Measurements from ENCODE around the gene FKRP.

FKRP gene

GRCh38 chr19:46720503-46721239, 25.2 kb upstream of the FKRP start:
- peaks cover 59% of the 10 kb centered on the region for H3K36me3 ChIP-seq (ENCODE audit: insufficient read depth, low read length)
- H3K4me1 ChIP-seq (ENCODE audit: insufficient read depth, low read length) = peaks cover 7% of the 10 kb centered on the region
- H3K27me3 ChIP-seq (ENCODE audit: control insufficient read depth in 1 of 2, insufficient read depth in 2 of 2, low read length in 2 of 2) = no peaks in the 10 kb centered on the region
- H3K9ac ChIP-seq (ENCODE audit: low read length) = no peak overlapping the region
- no peak overlapping the region for H3K27ac ChIP-seq (ENCODE audit: low read depth, low read length)
- no peak overlapping the region for H3K4me3 ChIP-seq (ENCODE audit: low read depth in 1 of 2, low read length in 2 of 2)
- no peaks in the 10 kb centered on the region for H3K9me3 ChIP-seq (ENCODE audit: low read length)

GRCh38 chr19:46721269-46722003, 24.4 kb upstream of the FKRP start:
- Histone ChIP-seq H3K4me1 (ENCODE audit: insufficient read depth, low read length) (peaks cover 5% of the 10 kb centered on the region), H3K9ac (ENCODE audit: low read length) (no peak overlapping the region), H3K27ac (ENCODE audit: low read depth, low read length) (no peak overlapping the region)

GRCh38 chr19:46722004-46722380, 23.9 kb upstream of the FKRP start:
- H3K4me1 ChIP-seq (ENCODE audit: insufficient read depth, low read length) = peaks cover 5% of the 10 kb centered on the region
- H3K4me3 ChIP-seq (ENCODE audit: low read depth in 1 of 2, low read length in 2 of 2) = no peak overlapping the region
- no peaks in the 10 kb centered on the region for H3K9me3 ChIP-seq (ENCODE audit: low read length)
- H3K27me3 ChIP-seq (ENCODE audit: control insufficient read depth in 1 of 2, insufficient read depth in 2 of 2, low read length in 2 of 2) = no peaks in the 10 kb centered on the region
- no peak overlapping the region for H3K27ac ChIP-seq (ENCODE audit: low read depth, low read length)
- H3K9ac ChIP-seq (ENCODE audit: low read length) = no peak overlapping the region
- H3K36me3 ChIP-seq (ENCODE audit: insufficient read depth, low read length) = peaks cover 66% of the 10 kb centered on the region

More at GRCh38 chr19:46721269-46722003, 24.4 kb upstream of the FKRP start:
- Histone ChIP-seq H3K9me3 (ENCODE audit: low read length) (no peaks in the 10 kb centered on the region), H3K27me3 (ENCODE audit: control insufficient read depth in 1 of 2, insufficient read depth in 2 of 2, low read length in 2 of 2) (no peaks in the 10 kb centered on the region), H3K36me3 (ENCODE audit: insufficient read depth, low read length) (peaks cover 65% of the 10 kb centered on the region), H3K4me3 (ENCODE audit: low read depth in 1 of 2, low read length in 2 of 2) (no peak overlapping the region)

GRCh38 chr19:46722421-46723022, 23.3 kb upstream of the FKRP start:
- H3K36me3 ChIP-seq (ENCODE audit: insufficient read depth, low read length) = peaks cover 72% of the 10 kb centered on the region
- H3K4me1 ChIP-seq (ENCODE audit: insufficient read depth, low read length) = peaks cover 5% of the 10 kb centered on the region
- H3K27ac ChIP-seq (ENCODE audit: low read depth, low read length) = no peak overlapping the region
- H3K9ac ChIP-seq (ENCODE audit: low read length) = no peak overlapping the region
- H3K27me3 ChIP-seq (ENCODE audit: control insufficient read depth in 1 of 2, insufficient read depth in 2 of 2, low read length in 2 of 2) = no peaks in the 10 kb centered on the region
- no peaks in the 10 kb centered on the region for H3K9me3 ChIP-seq (ENCODE audit: low read length)
- H3K4me3 ChIP-seq (ENCODE audit: low read depth in 1 of 2, low read length in 2 of 2) = no peak overlapping the region

- no peaks in the 10 kb centered on the region for H3K9me3 ChIP-seq (ENCODE audit: low read length)
- H3K27ac ChIP-seq (ENCODE audit: low read depth, low read length) = no peak overlapping the region
- H3K4me1 ChIP-seq (ENCODE audit: insufficient read depth, low read length) = no peaks in the 10 kb centered on the region
- H3K9ac ChIP-seq (ENCODE audit: low read length) = no peak overlapping the region
- no peaks in the 10 kb centered on the region for H3K27me3 ChIP-seq (ENCODE audit: control insufficient read depth in 1 of 2, insufficient read depth in 2 of 2, low read length in 2 of 2)
- H3K4me3 ChIP-seq (ENCODE audit: low read depth in 1 of 2, low read length in 2 of 2) = no peak overlapping the region
- peaks cover 75% of the 10 kb centered on the region for H3K36me3 ChIP-seq (ENCODE audit: insufficient read depth, low read length)
Measured at GRCh38 chr19:46723023-46723461, 22.8 kb upstream of the FKRP start.

- Histone ChIP-seq H3K4me3 (ENCODE audit: low read depth in 1 of 2, low read length in 2 of 2) (no peak overlapping the region), H3K9ac (ENCODE audit: low read length) (no peak overlapping the region), H3K36me3 (ENCODE audit: insufficient read depth, low read length) (peaks cover 79% of the 10 kb centered on the region), H3K27me3 (ENCODE audit: control insufficient read depth in 1 of 2, insufficient read depth in 2 of 2, low read length in 2 of 2) (no peaks in the 10 kb centered on the region), H3K9me3 (ENCODE audit: low read length) (no peaks in the 10 kb centered on the region), H3K4me1 (ENCODE audit: insufficient read depth, low read length) (peaks cover 2% of the 10 kb centered on the region), H3K27ac (ENCODE audit: low read depth, low read length) (no peak overlapping the region)
Measured at GRCh38 chr19:46723471-46723870, 22.4 kb upstream of the FKRP start.

GRCh38 chr19:46724468-46724867, 21.4 kb upstream of the FKRP start:
- Histone ChIP-seq H3K27me3 (ENCODE audit: control insufficient read depth in 1 of 2, insufficient read depth in 2 of 2, low read length in 2 of 2) (no peaks in the 10 kb centered on the region), H3K36me3 (ENCODE audit: insufficient read depth, low read length) (peaks cover 85% of the 10 kb centered on the region), H3K27ac (ENCODE audit: low read depth, low read length) (no peak overlapping the region), H3K4me3 (ENCODE audit: low read depth in 1 of 2, low read length in 2 of 2) (no peak overlapping the region), H3K9ac (ENCODE audit: low read length) (no peak overlapping the region), H3K9me3 (ENCODE audit: low read length) (no peaks in the 10 kb centered on the region), H3K4me1 (ENCODE audit: insufficient read depth, low read length) (peaks cover 12% of the 10 kb centered on the region)

- no peak overlapping the region for H3K4me3 ChIP-seq (ENCODE audit: low read depth in 1 of 2, low read length in 2 of 2)
- no peaks in the 10 kb centered on the region for H3K27me3 ChIP-seq (ENCODE audit: control insufficient read depth in 1 of 2, insufficient read depth in 2 of 2, low read length in 2 of 2)
- peaks cover 86% of the 10 kb centered on the region for H3K36me3 ChIP-seq (ENCODE audit: insufficient read depth, low read length)
- no peak overlapping the region for H3K27ac ChIP-seq (ENCODE audit: low read depth, low read length)
- no peaks in the 10 kb centered on the region for H3K9me3 ChIP-seq (ENCODE audit: low read length)
- peaks cover 12% of the 10 kb centered on the region for H3K4me1 ChIP-seq (ENCODE audit: insufficient read depth, low read length)
- H3K9ac ChIP-seq (ENCODE audit: low read length) = no peak overlapping the region
Measured at GRCh38 chr19:46725036-46725820, 20.6 kb upstream of the FKRP start.

- H3K36me3 ChIP-seq (ENCODE audit: insufficient read depth, low read length) = peaks cover 85% of the 10 kb centered on the region
- no peak overlapping the region for H3K27ac ChIP-seq (ENCODE audit: low read depth, low read length)
- H3K4me3 ChIP-seq (ENCODE audit: low read depth in 1 of 2, low read length in 2 of 2) = no peak overlapping the region
Measured at GRCh38 chr19:46725859-46726393, 19.9 kb upstream of the FKRP start.

GRCh38 chr19:46726551-46726950, 19.3 kb upstream of the FKRP start:
- Histone ChIP-seq H3K36me3 (ENCODE audit: insufficient read depth, low read length) (peaks cover 85% of the 10 kb centered on the region), H3K9ac (ENCODE audit: low read length) (no peak overlapping the region), H3K4me3 (ENCODE audit: low read depth in 1 of 2, low read length in 2 of 2) (no peak overlapping the region), H3K27me3 (ENCODE audit: control insufficient read depth in 1 of 2, insufficient read depth in 2 of 2, low read length in 2 of 2) (no peaks in the 10 kb centered on the region), H3K27ac (ENCODE audit: low read depth, low read length) (no peak overlapping the region), H3K9me3 (ENCODE audit: low read length) (no peaks in the 10 kb centered on the region), H3K4me1 (ENCODE audit: insufficient read depth, low read length) (peaks cover 12% of the 10 kb centered on the region)

More at GRCh38 chr19:46725859-46726393, 19.9 kb upstream of the FKRP start:
- Histone ChIP-seq H3K9ac (ENCODE audit: low read length) (no peak overlapping the region), H3K27me3 (ENCODE audit: control insufficient read depth in 1 of 2, insufficient read depth in 2 of 2, low read length in 2 of 2) (no peaks in the 10 kb centered on the region), H3K9me3 (ENCODE audit: low read length) (no peaks in the 10 kb centered on the region), H3K4me1 (ENCODE audit: insufficient read depth, low read length) (peaks cover 12% of the 10 kb centered on the region)

Measured in muscle layer of colon (tissue), 2 donors.